ENCODE results near the gene CHID1. TPM values are rescaled to one million over a fixed set of nuclear protein-coding genes. Genes with fewer than 3 reads are reported as not detected.

CHID1 gene
- 10 to 100 TPM; 60.1 to 70.5 (median 65.8) TPM for total RNA-seq
- polyA plus RNA-seq, result 48.9 TPM
- long read RNA-seq, donor 1, transcript CHID1-201 (13 exons, 3,374 nt), result major isoform, 74 of 172 reads
- long read RNA-seq, donor 1, transcript CHID1-203 (14 exons, 1,477 nt), result minor isoform, 44 of 172 reads
- long read RNA-seq, donor 1, partial matches to known transcripts, result 20 of 172 reads
- long read RNA-seq, donor 1, other reads (novel, unspliced or antisense), result 32 of 172 reads
- long read RNA-seq, donor 2, transcript CHID1-203 (14 exons, 1,477 nt), result minor isoform, 12 of 63 reads
- long read RNA-seq, donor 2, transcript CHID1-201 (13 exons, 3,374 nt), result major isoform, 32 of 63 reads
- long read RNA-seq, donor 2, partial matches to known transcripts, result 6 of 63 reads
- long read RNA-seq, donor 2, other reads (novel, unspliced or antisense), result 8 of 63 reads
- long read RNA-seq, donor 3, transcript CHID1-202 (12 exons, 1,289 nt), result minor isoform, 21 of 362 reads
- long read RNA-seq, donor 3, transcript CHID1-203 (14 exons, 1,477 nt), result minor isoform, 79 of 362 reads
- long read RNA-seq, donor 3, transcript CHID1-201 (13 exons, 3,374 nt), result major isoform, 188 of 362 reads
- long read RNA-seq, donor 3, partial matches to known transcripts, result 31 of 362 reads
- long read RNA-seq, donor 3, other reads (novel, unspliced or antisense), result 43 of 362 reads
- long read RNA-seq, donor 4, transcript CHID1-201 (13 exons, 3,374 nt), result major isoform, 25 of 63 reads
- long read RNA-seq, donor 4, transcript CHID1-202 (12 exons, 1,289 nt), result minor isoform, 6 of 63 reads
- long read RNA-seq, donor 4, transcript CHID1-203 (14 exons, 1,477 nt), result minor isoform, 14 of 63 reads
- long read RNA-seq, donor 4, partial matches to known transcripts, result 6 of 63 reads
- long read RNA-seq, donor 4, other reads (novel, unspliced or antisense), result 12 of 63 reads

GRCh38 chr11:910589-911030 lies at the start of gene CHID1:
CHID1 (minus strand) TSS chr11:910810; CDS start chr11:904816, 5,994 bp downstream.
- intact Hi-C loops (cut with DNase I), result no loop called here
- Histone ChIP-seq H3K27me3 (ENCODE audit: control insufficient read depth, insufficient read depth) (no peaks in the 10 kb centered on the region), H3K4me3 (ENCODE audit: low read length) (peak within 1 kb of the TSS; percentile 89), H3K9me3 (ENCODE audit: control insufficient read depth, low read length) (no peaks in the 10 kb centered on the region), H3K4me1 (ENCODE audit: control insufficient read depth, insufficient read depth, low read length) (no peaks in the 10 kb centered on the region), H3K27ac (ENCODE audit: low read length) (peak within 1 kb of the TSS; percentile 92)
- DNase-seq, result peak; percentile 87 to 95 (median 94)
- ATAC-seq, result peak; percentile 96
- under 1% methylated on average over 59 of the region's 59 CpGs for WGBS

- intact Hi-C loops (cut with DNase I), result no loop called here
- WGBS, result 83% methylated on average over 10 of the region's 10 CpGs
- Histone ChIP-seq H3K9me3 (ENCODE audit: control insufficient read depth, low read length) (no peaks in the 10 kb centered on the region), H3K27ac (ENCODE audit: low read length) (no peak overlapping the region), H3K27me3 (ENCODE audit: control insufficient read depth, insufficient read depth) (no peaks in the 10 kb centered on the region), H3K4me1 (ENCODE audit: control insufficient read depth, insufficient read depth, low read length) (no peaks in the 10 kb centered on the region), H3K4me3 (ENCODE audit: low read length) (no peak overlapping the region)
- ATAC-seq (peak in 1 of 2 donors; percentile 22), DNase-seq (no peak)
Measured at GRCh38 chr11:959608-960007, 49.0 kb upstream of the CHID1 start.

- no peaks in the 10 kb centered on the region for H3K27me3 ChIP-seq (ENCODE audit: control insufficient read depth, insufficient read depth)
- no peaks in the 10 kb centered on the region for H3K9me3 ChIP-seq (ENCODE audit: control insufficient read depth, low read length)
- no peak for DNase-seq
- ATAC-seq, result no peak
- 72% methylated on average over 14 of the region's 14 CpGs for WGBS
- no peak overlapping the region for H3K4me3 ChIP-seq (ENCODE audit: low read length)
- intact Hi-C loops (cut with DNase I), result no loop called here
- no peaks in the 10 kb centered on the region for H3K4me1 ChIP-seq (ENCODE audit: control insufficient read depth, insufficient read depth, low read length)
- H3K27ac ChIP-seq (ENCODE audit: low read length), result no peak overlapping the region
Measured at GRCh38 chr11:959027-959426, 48.4 kb upstream of the CHID1 start.

- Histone ChIP-seq H3K27me3 (ENCODE audit: control insufficient read depth, insufficient read depth) (no peaks in the 10 kb centered on the region), H3K27ac (ENCODE audit: low read length) (no peak overlapping the region), H3K9me3 (ENCODE audit: control insufficient read depth, low read length) (no peaks in the 10 kb centered on the region), H3K4me3 (ENCODE audit: low read length) (no peak overlapping the region), H3K4me1 (ENCODE audit: control insufficient read depth, insufficient read depth, low read length) (no peaks in the 10 kb centered on the region)
- no peak for DNase-seq
- 95% methylated on average over 7 of the region's 7 CpGs for WGBS
- intact Hi-C loops (cut with DNase I), result no loop called here
- ATAC-seq, result no peak
Measured at GRCh38 chr11:958101-958500, 47.5 kb upstream of the CHID1 start.

- Histone ChIP-seq H3K4me1 (ENCODE audit: control insufficient read depth, insufficient read depth, low read length) (peaks cover 6% of the 10 kb centered on the region), H3K27me3 (ENCODE audit: control insufficient read depth, insufficient read depth) (no peaks in the 10 kb centered on the region), H3K27ac (ENCODE audit: low read length) (no peak overlapping the region), H3K9me3 (ENCODE audit: control insufficient read depth, low read length) (no peaks in the 10 kb centered on the region), H3K4me3 (ENCODE audit: low read length) (no peak overlapping the region)
- no peak for ATAC-seq
- intact Hi-C loops (cut with DNase I), result no loop called here
- no peak for DNase-seq
- 93% methylated on average over 11 of the region's 11 CpGs for WGBS
Measured at GRCh38 chr11:957212-957920, 46.8 kb upstream of the CHID1 start.

- 72% methylated on average over 15 of the region's 15 CpGs for WGBS
- ATAC-seq (peak; percentile 21 to 22), DNase-seq (no peak)
- H3K27ac ChIP-seq (ENCODE audit: low read length), result no peak overlapping the region
- intact Hi-C loops (cut with DNase I), result no loop called here
- no peaks in the 10 kb centered on the region for H3K9me3 ChIP-seq (ENCODE audit: control insufficient read depth, low read length)
- no peak overlapping the region for H3K4me3 ChIP-seq (ENCODE audit: low read length)
- H3K27me3 ChIP-seq (ENCODE audit: control insufficient read depth, insufficient read depth), result no peaks in the 10 kb centered on the region
- H3K4me1 ChIP-seq (ENCODE audit: control insufficient read depth, insufficient read depth, low read length), result peaks cover 7% of the 10 kb centered on the region
Measured at GRCh38 chr11:955154-956063, 44.8 kb upstream of the CHID1 start.

GRCh38 chr11:954392-955153 lies 44.0 kb upstream of the CHID1 start:
- H3K9me3 ChIP-seq (ENCODE audit: control insufficient read depth, low read length), result no peaks in the 10 kb centered on the region
- WGBS, result 84% methylated on average over 5 of the region's 5 CpGs
- no peak overlapping the region for H3K27ac ChIP-seq (ENCODE audit: low read length)
- ATAC-seq (no peak), DNase-seq (no peak)
- no peak overlapping the region for H3K4me3 ChIP-seq (ENCODE audit: low read length)
- no peaks in the 10 kb centered on the region for H3K27me3 ChIP-seq (ENCODE audit: control insufficient read depth, insufficient read depth)
- peaks cover 7% of the 10 kb centered on the region for H3K4me1 ChIP-seq (ENCODE audit: control insufficient read depth, insufficient read depth, low read length)
- intact Hi-C loops (cut with DNase I), result no loop called here

GRCh38 chr11:953512-953911 lies 42.9 kb upstream of the CHID1 start:
- H3K4me3 ChIP-seq (ENCODE audit: low read length), result no peak overlapping the region
- no peaks in the 10 kb centered on the region for H3K9me3 ChIP-seq (ENCODE audit: control insufficient read depth, low read length)
- ATAC-seq (peak in 1 of 2 donors; percentile 56), DNase-seq (no peak)
- 69% methylated on average over 13 of the region's 13 CpGs for WGBS
- H3K4me1 ChIP-seq (ENCODE audit: control insufficient read depth, insufficient read depth, low read length), result peaks cover 7% of the 10 kb centered on the region
- H3K27me3 ChIP-seq (ENCODE audit: control insufficient read depth, insufficient read depth), result no peaks in the 10 kb centered on the region
- intact Hi-C loops (cut with DNase I), result no loop called here
- H3K27ac ChIP-seq (ENCODE audit: low read length), result no peak overlapping the region

GRCh38 chr11:952406-953385 lies 42.1 kb upstream of the CHID1 start:
- no peaks in the 10 kb centered on the region for H3K9me3 ChIP-seq (ENCODE audit: control insufficient read depth, low read length)
- 72% methylated on average over 18 of the region's 18 CpGs for WGBS
- no peak overlapping the region for H3K4me3 ChIP-seq (ENCODE audit: low read length)
- DNase-seq (no peak), ATAC-seq (peak; percentile 36 to 71)
- no peaks in the 10 kb centered on the region for H3K27me3 ChIP-seq (ENCODE audit: control insufficient read depth, insufficient read depth)
- H3K4me1 ChIP-seq (ENCODE audit: control insufficient read depth, insufficient read depth, low read length), result peaks cover 7% of the 10 kb centered on the region
- intact Hi-C loops (cut with DNase I), result no loop called here
- H3K27ac ChIP-seq (ENCODE audit: low read length), result peak overlapping the region; percentile 39
